Stimulated activated naive CD8-positive, alpha-beta T cell treated with anti-CD3 and anti-CD28 coated beads, Interleukin-15, Interleukin-2, amounts not matched to agents 100 ng/mL and 50 ng/mL, for 24 hours (primary cell): ENCODE data around the gene CEP170.

Source experiments
- H3K27ac Mint-ChIP-seq: one replicate; pipeline ENCODE4 v1.8.0; 2021; ENCODE audit warnings: mild to moderate bottlenecking, mixed read lengths
- H3K27me3 Mint-ChIP-seq: one replicate; pipeline ENCODE4 v1.8.0; 2021; ENCODE audit warnings: mixed read lengths
- H3K36me3 Mint-ChIP-seq: one replicate; pipeline ENCODE4 v1.8.0; 2021; ENCODE audit warnings: low read depth, mixed read lengths
- H3K4me1 Mint-ChIP-seq: one replicate; pipeline ENCODE4 v1.8.0; 2021; ENCODE audit warnings: low read depth, mixed read lengths
- H3K4me3 Mint-ChIP-seq: one replicate; pipeline ENCODE4 v1.8.0; 2021; ENCODE audit warnings: mild to moderate bottlenecking, mixed read lengths
- H3K9me3 Mint-ChIP-seq: one replicate; pipeline ENCODE4 v1.8.0; 2021; ENCODE audit warnings: mixed read lengths

Gene CEP170

GRCh38 chr1:243273945-243274344 is 18.9 kb upstream of the CEP170 start:
- Mint-ChIP-seq H3K27ac (no peak overlapping the region), H3K4me1 (peaks cover 14% of the 10 kb centered on the region), H3K9me3 (peaks cover 3% of the 10 kb centered on the region), H3K4me3 (no peak overlapping the region), H3K36me3 (peaks cover 64% of the 10 kb centered on the region), H3K27me3 (no peaks in the 10 kb centered on the region)

- peaks cover 3% of the 10 kb centered on the region for H3K9me3 Mint-ChIP-seq
Observed at GRCh38 chr1:243273506-243273905, 18.4 kb upstream of the CEP170 start.

DNA sequence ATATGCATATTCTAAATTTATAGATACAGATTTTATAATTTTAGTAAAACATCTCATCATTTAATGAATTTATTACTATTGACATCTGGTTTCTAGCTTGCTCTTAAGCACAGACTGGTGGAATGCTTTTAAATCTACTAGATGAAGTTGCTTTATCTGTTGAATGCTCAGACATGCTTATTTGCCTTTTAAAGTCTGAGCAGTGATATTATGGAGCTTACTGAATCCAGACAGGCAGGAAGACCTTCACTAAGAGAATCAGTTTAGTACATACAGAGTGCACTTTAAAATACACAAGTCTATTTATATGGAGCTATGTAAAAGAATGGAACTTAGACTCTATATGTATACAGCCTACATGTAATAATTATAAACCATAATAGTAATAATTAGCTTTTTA is 17.3 kb upstream of the CEP170 start:
- no peak overlapping the region for H3K4me3 Mint-ChIP-seq
- H3K27me3 Mint-ChIP-seq: no peaks in the 10 kb centered on the region
- H3K27ac Mint-ChIP-seq: no peak overlapping the region
- peaks cover 27% of the 10 kb centered on the region for H3K4me1 Mint-ChIP-seq
- no peaks in the 10 kb centered on the region for H3K9me3 Mint-ChIP-seq
- peaks cover 62% of the 10 kb centered on the region for H3K36me3 Mint-ChIP-seq

More at GRCh38 chr1:243273506-243273905, 18.4 kb upstream of the CEP170 start:
- no peaks in the 10 kb centered on the region for H3K27me3 Mint-ChIP-seq
- peaks cover 16% of the 10 kb centered on the region for H3K4me1 Mint-ChIP-seq
- H3K27ac Mint-ChIP-seq: no peak overlapping the region
- no peak overlapping the region for H3K4me3 Mint-ChIP-seq
- H3K36me3 Mint-ChIP-seq: peaks cover 64% of the 10 kb centered on the region

DNA sequence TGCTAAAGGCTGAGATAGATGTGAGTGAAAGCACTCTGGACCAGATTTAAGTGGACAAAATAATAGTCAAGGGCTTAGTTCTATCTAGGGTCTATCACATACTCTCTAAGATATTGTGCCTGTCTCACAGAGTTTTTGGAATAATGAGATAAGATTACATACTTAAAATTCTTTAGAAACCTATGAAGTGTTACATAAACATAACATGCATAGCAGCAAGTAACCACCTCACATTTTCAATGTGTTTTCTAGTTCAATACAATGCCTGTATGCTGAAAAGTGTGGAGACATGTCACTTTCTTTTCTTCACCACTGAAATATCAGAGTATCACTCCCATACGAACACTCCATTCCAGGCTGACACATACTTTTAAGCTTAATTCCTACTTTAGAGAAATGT is 16.9 kb upstream of the CEP170 start:
- Mint-ChIP-seq H3K27ac (no peak overlapping the region), H3K4me1 (peaks cover 27% of the 10 kb centered on the region), H3K27me3 (no peaks in the 10 kb centered on the region), H3K36me3 (peaks cover 59% of the 10 kb centered on the region), H3K4me3 (no peak overlapping the region), H3K9me3 (no peaks in the 10 kb centered on the region)

DNA sequence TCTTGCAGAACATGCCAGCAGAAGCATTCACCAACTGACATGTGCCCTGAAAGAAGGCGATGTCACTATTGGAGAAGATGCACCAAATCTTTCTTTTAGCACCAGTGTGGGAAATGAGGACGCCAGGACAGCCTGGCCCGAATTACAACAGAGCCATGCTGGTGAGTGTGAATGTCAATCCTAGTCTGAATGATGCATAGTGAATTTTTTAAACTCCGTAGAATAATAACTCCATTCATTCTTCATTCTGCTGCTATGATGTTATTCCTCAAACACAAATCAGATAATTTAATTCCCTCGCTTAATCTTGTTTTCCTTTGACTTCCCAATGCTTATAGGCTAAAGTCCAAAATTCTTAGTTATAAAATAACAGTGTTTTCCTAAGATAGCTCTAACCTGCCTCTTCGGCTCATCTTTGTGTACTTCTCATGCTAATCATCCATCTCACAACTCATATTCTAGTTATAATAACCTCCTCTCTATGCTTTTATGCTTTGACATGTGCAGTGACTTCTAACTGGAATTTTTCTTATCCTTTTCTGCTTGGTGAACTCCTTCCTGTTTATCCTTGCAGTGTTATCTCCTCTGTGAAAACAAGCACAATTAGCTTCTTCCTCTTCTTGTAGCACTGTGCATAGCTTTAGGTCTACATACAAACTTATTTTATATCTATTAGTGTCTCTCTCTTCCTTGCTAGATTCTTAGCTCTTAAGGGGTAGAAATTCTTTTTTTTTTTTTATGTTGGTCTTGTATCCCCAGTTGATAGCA is 15.2 kb upstream of the CEP170 start:
- no peak overlapping the region for H3K27ac Mint-ChIP-seq
- no peaks in the 10 kb centered on the region for H3K9me3 Mint-ChIP-seq
- H3K4me3 Mint-ChIP-seq: no peak overlapping the region
- peaks cover 27% of the 10 kb centered on the region for H3K4me1 Mint-ChIP-seq
- H3K27me3 Mint-ChIP-seq: no peaks in the 10 kb centered on the region
- H3K36me3 Mint-ChIP-seq: peaks cover 41% of the 10 kb centered on the region

GRCh38 chr1:243269461-243269801 is 14.3 kb upstream of the CEP170 start:
- Mint-ChIP-seq H3K27ac (no peak overlapping the region), H3K4me3 (no peak overlapping the region), H3K36me3 (peaks cover 36% of the 10 kb centered on the region), H3K9me3 (no peaks in the 10 kb centered on the region), H3K4me1 (peaks cover 34% of the 10 kb centered on the region), H3K27me3 (no peaks in the 10 kb centered on the region)

DNA sequence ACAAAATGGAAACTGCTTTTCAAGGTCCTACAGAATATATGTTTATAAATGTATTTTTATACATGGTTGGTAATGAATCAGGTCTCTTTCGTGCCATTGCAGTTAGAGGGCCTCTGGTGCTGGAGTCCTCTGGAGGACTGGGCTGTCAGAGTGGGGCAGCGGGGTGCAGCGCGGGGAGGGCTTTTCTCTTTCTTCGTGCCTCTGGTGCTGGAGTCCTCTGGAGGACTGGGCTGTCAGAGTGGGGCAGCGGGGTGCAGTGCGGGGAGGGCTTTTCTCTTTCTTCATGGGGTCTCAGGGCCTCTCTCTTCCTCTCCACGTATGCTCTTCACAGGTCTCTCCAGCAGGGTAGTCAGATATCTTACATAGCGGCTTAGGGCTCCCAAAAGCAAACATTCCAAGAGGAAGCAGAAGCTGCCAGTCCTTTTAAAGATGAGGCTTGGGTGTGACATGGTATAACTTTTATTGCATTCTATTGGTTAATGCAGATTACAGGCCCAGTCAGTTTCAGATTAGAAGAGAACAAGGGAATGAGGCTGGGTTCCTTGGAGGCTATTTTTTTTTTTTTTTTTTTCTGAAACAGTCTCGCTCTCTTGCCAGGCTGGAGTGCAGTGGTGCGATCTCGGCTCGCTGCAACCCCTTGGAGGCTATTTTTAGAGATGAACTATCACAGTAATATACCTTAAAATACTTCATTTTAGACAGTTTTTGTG is 13.8 kb upstream of the CEP170 start:
- H3K27ac Mint-ChIP-seq: no peak overlapping the region
- peaks cover 32% of the 10 kb centered on the region for H3K36me3 Mint-ChIP-seq
- H3K9me3 Mint-ChIP-seq: no peaks in the 10 kb centered on the region
- no peak overlapping the region for H3K4me3 Mint-ChIP-seq
- H3K27me3 Mint-ChIP-seq: no peaks in the 10 kb centered on the region
- H3K4me1 Mint-ChIP-seq: peaks cover 36% of the 10 kb centered on the region

GRCh38 chr1:243267914-243268653 is 13.0 kb upstream of the CEP170 start:
- Mint-ChIP-seq H3K4me3 (no peak overlapping the region), H3K27me3 (no peaks in the 10 kb centered on the region), H3K9me3 (no peaks in the 10 kb centered on the region), H3K36me3 (peaks cover 23% of the 10 kb centered on the region), H3K4me1 (peaks cover 34% of the 10 kb centered on the region), H3K27ac (no peak overlapping the region)

DNA sequence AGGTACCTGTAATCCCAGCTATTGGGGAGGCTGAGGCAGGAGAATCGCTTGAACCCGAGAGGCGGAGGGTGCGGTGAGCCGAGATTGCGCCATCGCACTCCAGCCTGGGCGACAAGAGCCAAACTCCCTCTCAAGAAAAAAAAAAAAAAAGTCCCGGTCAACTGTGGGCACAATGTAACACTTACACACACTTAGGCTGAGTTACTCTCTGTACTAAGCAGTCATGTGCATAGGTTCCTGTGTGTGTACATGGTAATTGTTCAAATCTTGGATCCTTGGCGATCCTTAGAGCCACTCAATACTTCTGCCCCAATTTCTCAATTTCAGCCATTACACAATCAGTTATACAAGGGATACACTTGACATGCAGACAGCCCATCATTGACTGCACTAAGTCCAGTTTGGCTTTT is 12.4 kb upstream of the CEP170 start:
- no peaks in the 10 kb centered on the region for H3K9me3 Mint-ChIP-seq

DNA sequence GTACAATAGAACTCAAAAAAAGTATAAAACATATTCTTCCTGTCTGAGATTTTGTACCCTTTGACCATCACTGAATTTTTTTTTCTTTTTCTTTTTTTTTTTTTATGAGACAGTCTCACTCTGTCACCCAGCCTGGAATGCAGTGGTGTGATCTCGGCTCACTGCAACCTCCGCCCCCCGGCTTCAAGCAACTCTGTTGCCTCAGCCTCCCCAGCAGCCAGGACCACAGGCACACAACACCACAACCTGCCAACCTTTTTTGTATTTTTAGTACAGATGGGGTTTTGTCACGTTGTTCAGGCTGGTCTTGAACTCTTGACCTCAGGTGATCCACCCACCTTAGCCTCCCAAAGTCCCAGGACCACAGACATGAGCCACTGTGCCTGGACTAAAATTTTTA is 11.2 kb upstream of the CEP170 start:
- Mint-ChIP-seq H3K9me3 (no peaks in the 10 kb centered on the region), H3K4me3 (no peak overlapping the region), H3K27ac (no peak overlapping the region), H3K27me3 (no peaks in the 10 kb centered on the region), H3K36me3 (peaks cover 23% of the 10 kb centered on the region), H3K4me1 (peaks cover 39% of the 10 kb centered on the region)

More for the DNA sequence above, 12.4 kb upstream of the CEP170 start:
- Mint-ChIP-seq H3K27me3 (no peaks in the 10 kb centered on the region), H3K4me1 (peaks cover 36% of the 10 kb centered on the region), H3K36me3 (peaks cover 19% of the 10 kb centered on the region), H3K27ac (no peak overlapping the region), H3K4me3 (no peak overlapping the region)

DNA sequence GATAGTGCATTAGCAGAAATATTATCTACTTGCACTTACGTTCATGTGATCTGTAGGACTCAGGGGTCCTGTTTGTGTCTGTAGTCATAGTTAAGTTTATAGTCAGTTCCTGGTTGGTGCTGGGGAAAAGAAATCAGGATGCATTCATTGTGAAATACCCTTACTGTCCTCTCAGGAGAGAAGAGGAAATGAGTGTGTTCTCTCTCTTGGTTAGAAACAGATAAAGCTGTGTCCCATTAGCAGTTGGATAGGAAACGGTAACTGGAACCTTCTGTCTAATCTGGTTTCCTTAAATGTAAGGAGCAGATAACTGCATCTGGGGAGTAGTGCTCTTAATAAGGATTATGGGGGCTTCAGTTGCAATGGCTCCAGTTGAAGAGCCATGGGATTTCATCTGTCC is 9.6 kb upstream of the CEP170 start:
- peaks cover 20% of the 10 kb centered on the region for H3K36me3 Mint-ChIP-seq
- no peak overlapping the region for H3K4me3 Mint-ChIP-seq
- peaks cover 54% of the 10 kb centered on the region for H3K4me1 Mint-ChIP-seq

DNA sequence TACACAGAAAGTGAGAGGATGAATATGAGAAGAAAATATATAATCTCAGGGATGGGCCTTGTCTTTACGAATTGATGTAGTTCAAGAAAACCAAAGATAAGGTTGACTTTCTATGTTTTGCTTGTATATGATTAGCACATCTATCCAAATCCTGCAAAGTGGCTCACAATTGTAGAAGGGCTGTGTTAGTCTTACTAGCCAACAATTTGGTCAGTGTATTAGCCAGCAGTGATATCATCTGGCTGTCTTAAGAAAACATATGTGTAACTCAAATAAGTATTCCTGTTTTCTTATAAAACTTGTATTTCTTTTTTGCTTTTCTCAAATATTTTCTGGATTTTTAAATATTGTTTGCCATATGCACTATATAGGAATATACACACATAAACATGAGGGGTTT is 6.3 kb upstream of the CEP170 start:
- H3K27ac Mint-ChIP-seq: no peak overlapping the region
- peaks cover 16% of the 10 kb centered on the region for H3K36me3 Mint-ChIP-seq
- peaks cover 49% of the 10 kb centered on the region for H3K4me1 Mint-ChIP-seq
- no peak overlapping the region for H3K4me3 Mint-ChIP-seq
- no peaks in the 10 kb centered on the region for H3K27me3 Mint-ChIP-seq
- H3K9me3 Mint-ChIP-seq: no peaks in the 10 kb centered on the region

More for the DNA sequence above, 9.6 kb upstream of the CEP170 start:
- no peaks in the 10 kb centered on the region for H3K9me3 Mint-ChIP-seq
- no peaks in the 10 kb centered on the region for H3K27me3 Mint-ChIP-seq
- no peak overlapping the region for H3K27ac Mint-ChIP-seq

GRCh38 chr1:243260221-243260880 is 5.3 kb upstream of the CEP170 start:
- Mint-ChIP-seq H3K36me3 (peaks cover 16% of the 10 kb centered on the region), H3K9me3 (no peaks in the 10 kb centered on the region), H3K27ac (no peak overlapping the region), H3K4me1 (peaks cover 50% of the 10 kb centered on the region), H3K4me3 (no peak overlapping the region), H3K27me3 (no peaks in the 10 kb centered on the region)

GRCh38 chr1:243258731-243259130 is 3.6 kb upstream of the CEP170 start:
- H3K27ac Mint-ChIP-seq: no peak overlapping the region
- peaks cover 37% of the 10 kb centered on the region for H3K4me1 Mint-ChIP-seq
- no peaks in the 10 kb centered on the region for H3K27me3 Mint-ChIP-seq
- no peaks in the 10 kb centered on the region for H3K9me3 Mint-ChIP-seq
- H3K36me3 Mint-ChIP-seq: peaks cover 14% of the 10 kb centered on the region
- no peak overlapping the region for H3K4me3 Mint-ChIP-seq

DNA sequence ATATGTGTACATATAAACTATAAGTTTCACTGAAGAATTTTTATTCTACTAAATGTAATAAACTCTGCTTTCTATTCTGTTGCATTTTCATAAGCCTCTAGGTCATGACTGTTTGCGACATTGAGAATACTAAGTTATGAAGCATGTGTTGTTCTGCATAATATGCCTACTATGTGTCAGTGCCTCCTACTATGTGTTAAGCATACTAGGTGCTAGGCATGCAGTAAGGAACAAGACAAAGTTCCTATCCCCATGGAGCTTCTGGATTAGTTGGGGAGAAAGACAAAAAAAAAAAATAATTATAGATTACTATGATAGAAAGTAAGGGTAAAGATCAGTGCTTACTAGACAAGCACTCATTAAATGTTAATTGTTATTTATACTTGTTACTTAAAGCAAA is 2.1 kb upstream of the CEP170 start:
- peak overlapping the region; percentile 93 for H3K4me3 Mint-ChIP-seq
- peaks cover 45% of the 10 kb centered on the region for H3K4me1 Mint-ChIP-seq
- H3K27ac Mint-ChIP-seq: no peak overlapping the region
- no peaks in the 10 kb centered on the region for H3K27me3 Mint-ChIP-seq
- H3K9me3 Mint-ChIP-seq: no peaks in the 10 kb centered on the region
- H3K36me3 Mint-ChIP-seq: peaks cover 14% of the 10 kb centered on the region
